Heart right ventricle (tissue), 16 donors: ENCODE data around the gene IFNAR1. TPM values are rescaled to one million over a fixed set of nuclear protein-coding genes. Genes with fewer than 3 reads are reported as not detected.

Experiments used
- ATAC-seq, 8 donors: fragments of 200-7000 bp; cut with Tn5 transposase; one replicate each; pipeline ENCODE4 v1.9.1; 2020; ENCODE audit warnings: mild to moderate bottlenecking in 8 of 8, moderate library complexity in 8 of 8, moderate number of reproducible peaks in 1 of 8
- DNase-seq, 2 donors: peaks; one replicate each; pipeline ENCODE4 v3.0.0-alpha.2; 2020
- H3K27ac ChIP-seq, 10 donors: fragments of 200-600 bp; sonication (generic) in 2 of 10; one replicate each; pipeline versions ENCODE4 v1.5.0 to v1.8.0; 2020 to 2022; ENCODE audit warnings: mild to moderate bottlenecking in 3 of 10
- H3K27me3 ChIP-seq, 7 donors: fragments of 200-600 bp; one replicate each; pipeline ENCODE4 v1.8.0; 2021 to 2022; ENCODE audit warnings: mild to moderate bottlenecking in 2 of 7
- H3K36me3 ChIP-seq, 9 donors: fragments of 200-600 bp; sonication (generic) in 1 of 9; one replicate each; pipeline versions ENCODE4 v1.5.0 to v1.8.0; 2020 to 2022; ENCODE audit warnings: mild to moderate bottlenecking in 2 of 9
- H3K4me1 ChIP-seq, 9 donors: fragments of 200-600 bp; sonication (generic) in 1 of 9; one replicate each; pipeline versions ENCODE4 v1.5.0 to v1.8.0; 2020 to 2022; ENCODE audit warnings: mild to moderate bottlenecking in 4 of 9
- H3K4me3 ChIP-seq, 10 donors: fragments of 200-600 bp; sonication (generic) in 2 of 10; one replicate each; pipeline versions ENCODE4 v1.5.0 to v1.8.0; 2020 to 2022; ENCODE audit warnings: mild to moderate bottlenecking in 7 of 10, moderate library complexity in 2 of 10
- H3K9me3 ChIP-seq, 11 donors: fragments of 200-600 bp in 10 of 11; sonication (generic) in 2 of 11; one replicate each; pipeline versions ENCODE4 v1.5.0 to v1.8.0; 2013 to 2022; ENCODE audit warnings: mild to moderate bottlenecking in 2 of 11, control low read depth in 1 of 11, moderate library complexity in 1 of 11
- CTCF ChIP-seq, 9 donors: fragments of 200-600 bp; sonication (generic) in 2 of 9; IDR thresholded peaks; one replicate each; pipeline versions ENCODE4 v1.5.0 to v1.8.0; 2021 to 2022; ENCODE audit warnings: antibody characterized with exemption in 9 of 9, mild to moderate bottlenecking in 5 of 9, moderate library complexity in 1 of 9
- WGBS, 2 donors: extraction: QIAGEN DNeasy Blood & Tissue Kit; methylation state at CpG; one replicate each; pipeline ENCODE4 v1.1.7; 2013; ENCODE audit warnings: inconsistent platforms in 1 of 2; 5-methylcytosine and 5-hydroxymethylcytosine counted together
- intact Hi-C, 10 donors: fragments of 100-400 bp; cut with DNase I; formaldehyde crosslinking; loops; one replicate each; pipeline versions ENCODE4 v1.11.1 to v1.14.2; 2022
- polyA plus RNA-seq, 2 donors: library from polyadenylated mRNA; stranded (reverse); fragments of 200-250 nt; gene quantifications; one replicate each; pipeline ENCODE4 v1.2.3, GENCODE V29; 2013
- total RNA-seq, 10 donors: library from RNA; stranded (reverse); fragmentation: NEBNext Ultra II Directional in 3 of 10; extraction: Animal tissue kit (Norgen Biotek cat#: 25700) in 3 of 10; gene quantifications; one replicate each; pipeline versions ENCODE4 v1.2.1 to v1.2.4, GENCODE V29; 2021 to 2023
- donor health status: Arrhythmogenic right ventricular cardiomyopathy.
- donor health status: ischemic (EF 13 %, LVEDD 7.1; RV severe dilation, severe dysfunction).
- donor health status: healthy with polysubstance abuse.
- donor health status: DM: no; HTN: yes; CAD: no.
- donor health status: DM: no; HTN: no; CAD: no.
- donor health status: ischemic (EF 25% LVEDD 6.9; RV normal size, moderate dysfunction).
- donor health status: ischemic (EF 25% LVEDD 5.7; RV mildly dilated, moderate dysfunction).
- donor health status: healthy.
- donor health status: DM: yes; HTN: yes; CAD: no.
- donor health status: Ischemic cardiomyopathy.
- donor health status: ischemic (EF 35%, LVEDD 5.7; RV mildly dilated, moderate dysfunction).
- donor health status: nonischemic (EF 11% LVEDD 7.7; RV severe dilation, severe dysfunction).
- donor health status: DM: yes; HTN: yes; CAD: no.
- donor health status: PGD.
- donor health status: ischemic (EF 29% LVEDD 5.4; RV normal size, mild dysfunction).
- donor health status: nonischemic (EF 23%, LVEDD 6.1; RV moderate dilation, normal function).

The IFNAR1 gene
- total and polyA plus RNA-seq, 12 donors = 7.4 to 38.5 (median 23.0) TPM

DNA sequence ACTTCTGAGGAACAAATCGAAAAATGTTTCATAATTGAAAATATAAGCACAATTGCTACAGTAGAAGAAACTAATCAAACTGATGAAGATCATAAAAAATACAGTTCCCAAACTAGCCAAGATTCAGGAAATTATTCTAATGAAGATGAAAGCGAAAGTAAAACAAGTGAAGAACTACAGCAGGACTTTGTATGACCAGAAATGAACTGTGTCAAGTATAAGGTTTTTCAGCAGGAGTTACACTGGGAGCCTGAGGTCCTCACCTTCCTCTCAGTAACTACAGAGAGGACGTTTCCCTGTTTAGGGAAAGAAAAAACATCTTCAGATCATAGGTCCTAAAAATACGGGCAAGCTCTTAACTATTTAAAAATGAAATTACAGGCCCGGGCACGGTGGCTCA is 30.6 kb downstream of the IFNAR1 start:
- ATAC-seq = no peak
- no peak for DNase-seq
- Histone ChIP-seq H3K36me3 (peaks cover 0 to 84% (median 18%) of the 10 kb centered on the region in 9 donors), H3K4me1 (peaks cover 0 to 19% (median under 1%) of the 10 kb centered on the region in 9 donors), H3K9me3 (no peaks in the 10 kb centered on the region), H3K27me3 (no peaks in the 10 kb centered on the region), H3K4me3 (no peak overlapping the region), H3K27ac (peak overlapping the region in 3 of 10 donors; percentile 16 to 23 (median 21))
- TF ChIP-seq CTCF (IDR thresholded peaks at IDR 0.05) = no peak
- intact Hi-C loops = no loop called here
- 83 to 84% methylated on average over 6 of the region's 6 CpGs for WGBS, 2 donors

GRCh38 chr21:33355996-33356395 is 31.2 kb downstream of the IFNAR1 start:
- Histone ChIP-seq H3K4me1 (peaks cover 0 to 25% (median 7%) of the 10 kb centered on the region in 9 donors), H3K36me3 (peaks cover 0 to 78% (median 18%) of the 10 kb centered on the region in 9 donors), H3K27me3 (no peaks in the 10 kb centered on the region), H3K27ac (peak overlapping the region in 2 of 10 donors; percentile 21 to 23), H3K4me3 (no peak overlapping the region), H3K9me3 (no peaks in the 10 kb centered on the region)
- DNase-seq = no peak
- no peak for ATAC-seq
- intact Hi-C loops = no loop called here
- TF ChIP-seq CTCF (IDR thresholded peaks at IDR 0.05) = no peak
- 91 to 93% methylated on average over 11 of the region's 11 CpGs for WGBS, 2 donors

- TF ChIP-seq CTCF (IDR thresholded peaks at IDR 0.05) = no peak
- peaks cover 0 to 37% (median 18%) of the 10 kb centered on the region in 9 donors for H3K4me1 ChIP-seq
- H3K36me3 ChIP-seq = peaks cover 0 to 66% (median 18%) of the 10 kb centered on the region in 9 donors
- H3K9me3 ChIP-seq = no peaks in the 10 kb centered on the region
- ATAC-seq (no peak), DNase-seq (no peak)
- no peaks in the 10 kb centered on the region for H3K27me3 ChIP-seq
- 70 to 75% methylated on average over 8 of the region's 8 CpGs for WGBS, 2 donors
- no peak overlapping the region for H3K4me3 ChIP-seq
- peak overlapping the region in 2 of 10 donors; percentile 10 to 41 for H3K27ac ChIP-seq
- intact Hi-C loops = no loop called here
Observed at GRCh38 chr21:33357177-33357576, 32.4 kb downstream of the IFNAR1 start.

DNA sequence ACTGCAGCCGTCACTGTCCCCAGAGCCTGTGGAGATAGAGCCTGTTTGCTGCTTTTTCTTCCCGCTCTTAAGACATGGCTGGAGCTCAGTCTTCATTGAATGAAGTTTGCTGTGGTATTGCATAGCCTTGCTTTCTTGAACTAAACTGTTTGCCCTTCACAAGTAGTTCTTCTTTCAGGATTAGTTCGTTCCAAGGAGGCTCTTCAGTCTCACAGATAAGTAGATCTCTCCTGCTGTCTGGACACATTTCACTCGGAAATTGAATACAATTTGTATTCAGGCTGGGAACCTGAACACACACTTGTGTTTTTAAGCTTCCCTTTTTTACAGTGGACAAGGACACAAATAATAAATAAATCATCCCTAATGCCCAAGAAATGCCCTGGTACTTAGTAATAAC is 34.7 kb downstream of the IFNAR1 start:
- H3K27ac ChIP-seq = peak overlapping the region in 9 of 10 donors; percentile 3 to 89 (median 58)

More for the DNA sequence above, 34.7 kb downstream of the IFNAR1 start:
- 82 to 85% methylated on average over 4 of the region's 4 CpGs for WGBS, 2 donors
- no peaks in the 10 kb centered on the region for H3K9me3 ChIP-seq
- H3K4me1 ChIP-seq = peaks cover 0 to 57% (median 23%) of the 10 kb centered on the region in 9 donors
- no peaks in the 10 kb centered on the region for H3K27me3 ChIP-seq
- no peak for TF ChIP-seq CTCF (IDR thresholded peaks at IDR 0.05)
- peaks cover 0 to 44% (median 18%) of the 10 kb centered on the region in 9 donors for H3K36me3 ChIP-seq
- DNase-seq = no peak
- no peak overlapping the region for H3K4me3 ChIP-seq
- ATAC-seq = no peak
- intact Hi-C loops = no loop called here
